ENCODE data around the gene ZC3H10.
"Not testable (repeated sequence)": the region's sequence is repeated elsewhere in the genome, so short reads cannot be mapped to it uniquely, and the experiment has no call there.

The ZC3H10 gene, protein sequence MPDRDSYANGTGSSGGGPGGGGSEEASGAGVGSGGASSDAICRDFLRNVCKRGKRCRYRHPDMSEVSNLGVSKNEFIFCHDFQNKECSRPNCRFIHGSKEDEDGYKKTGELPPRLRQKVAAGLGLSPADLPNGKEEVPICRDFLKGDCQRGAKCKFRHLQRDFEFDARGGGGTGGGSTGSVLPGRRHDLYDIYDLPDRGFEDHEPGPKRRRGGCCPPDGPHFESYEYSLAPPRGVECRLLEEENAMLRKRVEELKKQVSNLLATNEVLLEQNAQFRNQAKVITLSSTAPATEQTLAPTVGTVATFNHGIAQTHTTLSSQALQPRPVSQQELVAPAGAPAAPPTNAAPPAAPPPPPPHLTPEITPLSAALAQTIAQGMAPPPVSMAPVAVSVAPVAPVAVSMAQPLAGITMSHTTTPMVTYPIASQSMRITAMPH

DNA sequence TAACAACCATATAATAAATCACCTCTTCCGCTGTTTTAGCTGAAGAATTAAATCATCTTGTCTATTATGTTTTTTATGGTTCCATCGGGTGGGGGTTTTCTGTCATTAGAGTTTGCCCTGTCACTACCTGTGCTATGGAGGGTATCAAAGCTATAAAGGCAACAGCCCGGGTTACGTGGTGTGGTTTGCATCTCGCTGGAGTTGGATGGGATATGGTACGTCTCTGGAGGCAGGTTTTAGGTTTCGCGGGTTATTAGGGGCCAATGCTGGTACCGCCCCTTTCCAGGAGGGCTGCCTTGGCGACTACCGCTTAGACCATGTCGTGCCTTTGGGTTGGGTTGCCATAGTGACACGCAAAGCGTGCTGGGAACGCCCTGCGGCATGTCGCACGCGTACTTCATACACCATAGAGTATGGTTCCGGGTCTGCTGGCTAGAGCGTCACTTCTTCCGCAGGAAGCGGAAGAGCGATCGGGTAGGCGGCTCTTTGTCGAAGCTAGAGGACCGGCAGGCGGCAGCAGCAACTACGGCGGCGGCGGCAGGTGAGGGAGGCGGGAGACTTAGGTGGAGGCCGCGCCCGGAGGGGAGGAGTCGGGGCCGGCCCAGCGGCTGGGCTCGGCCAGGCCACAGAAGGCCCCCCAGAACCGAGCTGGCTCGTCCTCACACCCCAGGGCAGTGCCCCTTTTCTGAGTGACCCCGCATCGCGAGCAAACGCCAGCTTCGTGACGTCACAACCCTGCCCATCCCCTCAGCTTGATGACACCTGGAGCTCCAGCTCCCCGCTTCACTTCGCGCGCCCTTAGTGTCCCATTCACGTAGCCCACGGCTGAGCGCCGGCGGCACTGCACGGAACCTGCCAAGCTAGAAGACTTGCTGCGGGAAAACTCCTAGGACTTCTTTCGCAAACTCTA, at the start of gene ZC3H10:
TSS of gene ZC3H10 (plus strand) at position 489 of the 910 bp plus-strand sequence. CDS start 2,297 bp downstream, outside the sequence.
- peak; percentile 94 for DNase-seq (ENCODE audit: low read depth, low spot score)

DNA sequence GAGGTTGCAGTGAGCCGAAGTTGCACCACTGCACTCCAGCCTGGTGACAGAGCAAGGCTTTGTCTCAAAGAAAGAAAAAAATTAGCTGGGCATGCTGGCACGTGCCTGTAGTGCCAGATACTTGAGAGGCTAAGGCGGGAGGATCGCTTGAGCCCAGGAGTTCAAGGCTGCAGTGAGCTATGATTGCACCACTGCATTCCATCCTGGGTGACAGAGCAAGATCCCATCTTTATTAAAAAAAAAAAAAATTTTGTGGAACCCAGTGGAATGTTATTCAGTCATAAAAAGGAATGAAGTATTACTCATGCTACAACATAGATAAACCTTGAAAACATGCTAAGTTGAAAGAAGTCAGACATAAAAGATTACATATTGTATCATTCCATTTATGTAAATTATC, 46.4 kb upstream of the ZC3H10 start:
- DNase-seq (ENCODE audit: low read depth, low spot score), result no peak

DNA sequence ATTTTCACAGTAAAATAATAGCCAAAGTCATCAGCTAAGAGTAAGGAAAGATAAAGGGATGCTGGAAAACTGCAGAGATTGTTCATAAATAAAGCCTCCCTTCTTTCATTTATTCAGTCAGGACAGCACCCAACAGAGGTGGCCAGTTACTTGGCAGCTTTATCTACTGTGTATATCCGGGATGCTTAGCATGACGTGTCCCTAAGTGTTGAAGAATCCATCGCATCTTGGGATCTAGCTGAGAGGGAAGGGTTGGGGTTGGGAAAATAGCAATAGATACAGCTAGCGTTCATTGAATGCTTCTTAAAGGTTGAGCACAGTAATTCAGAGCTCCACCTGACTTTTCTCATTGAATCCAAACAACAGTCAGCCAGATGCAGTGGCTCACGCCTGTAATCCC, 43.7 kb upstream of the ZC3H10 start:
- DNase-seq (ENCODE audit: low read depth, low spot score), result no peak

DNA sequence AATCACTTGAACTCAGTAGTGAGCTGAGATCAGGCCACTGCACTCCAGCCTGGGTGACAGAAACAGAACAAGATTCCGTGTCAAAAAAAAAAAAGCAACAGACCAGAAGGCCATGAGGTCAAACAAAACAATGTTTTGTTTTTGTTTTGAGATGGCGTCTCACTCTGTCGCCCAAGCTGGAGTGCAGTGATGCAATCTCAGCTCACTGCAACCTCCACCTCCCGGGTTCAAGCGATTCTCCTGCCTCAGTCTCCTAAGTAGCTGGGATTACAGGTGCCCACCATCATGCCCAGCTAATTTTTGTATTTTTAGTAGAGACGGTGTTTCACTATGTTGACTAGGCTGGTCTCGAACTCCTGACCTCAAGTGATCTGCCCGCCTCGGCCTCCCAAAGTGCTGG, 40.1 kb upstream of the ZC3H10 start:
- DNase-seq (ENCODE audit: low read depth, low spot score), result not testable (repeated sequence)

DNA sequence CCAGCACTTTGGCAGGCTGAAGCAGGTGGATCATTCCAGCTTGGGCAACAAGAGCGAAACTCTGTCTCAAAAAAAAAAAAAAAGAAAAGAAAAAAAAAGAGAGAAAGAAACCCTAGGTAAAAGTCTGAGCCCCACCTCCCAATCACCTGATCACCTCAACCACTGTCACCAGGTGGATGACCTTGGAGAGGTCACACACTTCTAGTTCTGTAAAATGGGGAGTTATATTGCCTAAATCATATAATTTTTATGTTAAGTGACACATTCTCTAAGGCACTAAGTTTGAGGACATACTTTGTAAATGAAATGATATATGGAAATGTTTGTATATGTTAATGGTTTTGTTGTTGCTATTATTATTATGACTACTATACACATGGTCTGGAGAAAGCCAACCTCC, 39.6 kb upstream of the ZC3H10 start:
- no peak for DNase-seq (ENCODE audit: low read depth, low spot score)

DNA sequence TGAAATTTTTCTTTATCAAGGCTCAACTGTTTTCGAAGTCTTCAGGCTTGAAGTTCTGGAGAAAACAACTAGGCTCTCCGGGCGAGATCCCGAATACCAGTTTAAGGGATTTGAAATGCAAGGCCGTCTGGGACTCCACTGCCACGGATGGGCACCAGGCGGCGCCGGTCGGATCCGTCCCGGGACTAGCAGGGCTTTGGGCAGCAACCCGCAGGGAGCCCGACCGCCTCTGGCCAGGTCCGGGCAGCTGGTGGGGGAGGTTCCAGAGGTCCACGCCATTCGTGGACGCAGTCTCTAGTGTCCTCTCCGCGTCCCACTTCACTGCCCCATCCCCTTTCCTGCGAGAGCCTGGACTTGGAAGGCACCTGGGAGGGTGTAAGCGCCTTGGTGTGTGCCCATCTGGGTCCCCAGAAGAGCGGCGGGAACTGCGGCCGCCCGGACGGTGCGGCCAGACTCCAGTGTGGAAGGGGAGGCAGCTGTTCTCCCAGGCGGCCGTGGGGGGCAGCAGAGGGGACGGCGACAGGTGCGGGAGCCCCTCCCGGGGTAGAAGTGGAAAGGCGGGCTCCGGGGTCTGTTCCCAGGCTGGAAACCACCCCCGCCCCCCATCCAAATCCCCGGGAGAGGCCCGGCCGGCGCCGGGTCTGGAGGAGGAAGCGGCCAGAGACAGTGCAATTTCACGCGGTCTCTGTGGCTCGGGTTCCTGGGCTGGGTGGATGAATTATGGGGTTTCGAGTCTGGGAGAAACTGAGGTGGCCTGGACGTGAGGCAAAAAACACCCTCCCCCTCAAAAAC, 38.9 kb upstream of the ZC3H10 start:
- peak; percentile 11 for DNase-seq (ENCODE audit: low read depth, low spot score)

DNA sequence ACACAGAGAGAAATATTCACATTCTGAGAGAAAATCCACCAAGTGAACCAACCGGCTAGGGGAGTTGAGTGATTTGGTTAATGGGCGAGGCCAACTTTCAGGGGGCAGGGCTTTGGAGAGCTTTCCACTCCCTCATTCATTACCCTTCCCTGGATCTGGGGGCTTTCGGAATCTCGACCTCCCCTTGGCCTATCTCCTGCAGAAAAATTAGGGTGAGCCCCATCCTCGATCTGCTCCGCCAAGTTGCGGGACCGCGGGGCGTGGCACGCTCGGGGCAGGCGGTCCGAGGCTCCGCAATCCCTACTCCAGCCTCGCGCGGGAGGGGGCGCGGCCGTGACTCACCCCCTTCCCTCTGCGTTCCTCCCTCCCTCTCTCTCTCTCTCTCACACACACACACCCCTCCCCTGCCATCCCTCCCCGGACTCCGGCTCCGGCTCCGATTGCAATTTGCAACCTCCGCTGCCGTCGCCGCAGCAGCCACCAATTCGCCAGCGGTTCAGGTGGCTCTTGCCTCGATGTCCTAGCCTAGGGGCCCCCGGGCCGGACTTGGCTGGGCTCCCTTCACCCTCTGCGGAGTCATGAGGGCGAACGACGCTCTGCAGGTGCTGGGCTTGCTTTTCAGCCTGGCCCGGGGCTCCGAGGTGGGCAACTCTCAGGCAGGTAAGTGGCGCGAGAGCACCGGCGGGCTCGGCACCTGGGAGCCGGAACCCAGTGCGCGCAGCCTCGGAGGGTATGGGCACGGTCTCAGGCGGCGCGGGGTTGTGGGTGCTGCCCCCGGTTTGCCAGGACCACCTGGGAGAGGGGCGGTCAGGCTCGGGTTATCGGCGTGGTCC, 38.1 kb upstream of the ZC3H10 start, which contains the start of gene ERBB3:
TSS of gene ERBB3 (plus strand) at position 443 of the 833 bp plus-strand sequence. CDS start at position 579, 136 bp downstream.
- peak; percentile 11 for DNase-seq (ENCODE audit: low read depth, low spot score)

DNA sequence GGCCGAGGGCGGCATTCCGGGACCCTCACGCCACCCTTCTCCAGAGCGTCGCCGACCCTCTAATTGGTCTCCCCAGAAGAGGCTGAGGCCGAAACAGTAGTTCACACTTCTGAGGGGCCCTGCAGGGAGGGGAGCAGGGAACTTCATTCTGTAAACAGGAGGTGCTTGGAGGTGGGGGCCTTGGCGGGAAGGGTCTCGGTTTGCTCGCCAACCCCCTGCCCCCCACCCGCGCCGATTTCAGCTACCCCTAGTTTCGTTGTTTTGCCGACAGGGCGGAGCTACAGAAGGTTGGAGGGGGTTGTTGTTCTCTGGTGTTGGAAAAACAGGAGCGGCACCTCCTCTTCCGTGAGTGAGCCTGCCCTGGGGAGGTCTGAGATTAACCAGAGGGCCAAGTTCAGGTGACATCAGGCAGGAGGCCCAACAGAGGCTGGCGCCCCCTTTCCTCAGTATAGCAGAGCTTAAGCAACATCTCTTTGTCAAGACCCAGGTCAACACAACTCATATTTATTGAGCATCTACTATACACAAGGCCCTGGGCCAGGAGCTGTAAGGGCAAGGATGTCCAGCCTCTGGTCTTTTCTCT, 37.4 kb upstream of the ZC3H10 start:
- DNase-seq (ENCODE audit: low read depth, low spot score), result no peak

DNA sequence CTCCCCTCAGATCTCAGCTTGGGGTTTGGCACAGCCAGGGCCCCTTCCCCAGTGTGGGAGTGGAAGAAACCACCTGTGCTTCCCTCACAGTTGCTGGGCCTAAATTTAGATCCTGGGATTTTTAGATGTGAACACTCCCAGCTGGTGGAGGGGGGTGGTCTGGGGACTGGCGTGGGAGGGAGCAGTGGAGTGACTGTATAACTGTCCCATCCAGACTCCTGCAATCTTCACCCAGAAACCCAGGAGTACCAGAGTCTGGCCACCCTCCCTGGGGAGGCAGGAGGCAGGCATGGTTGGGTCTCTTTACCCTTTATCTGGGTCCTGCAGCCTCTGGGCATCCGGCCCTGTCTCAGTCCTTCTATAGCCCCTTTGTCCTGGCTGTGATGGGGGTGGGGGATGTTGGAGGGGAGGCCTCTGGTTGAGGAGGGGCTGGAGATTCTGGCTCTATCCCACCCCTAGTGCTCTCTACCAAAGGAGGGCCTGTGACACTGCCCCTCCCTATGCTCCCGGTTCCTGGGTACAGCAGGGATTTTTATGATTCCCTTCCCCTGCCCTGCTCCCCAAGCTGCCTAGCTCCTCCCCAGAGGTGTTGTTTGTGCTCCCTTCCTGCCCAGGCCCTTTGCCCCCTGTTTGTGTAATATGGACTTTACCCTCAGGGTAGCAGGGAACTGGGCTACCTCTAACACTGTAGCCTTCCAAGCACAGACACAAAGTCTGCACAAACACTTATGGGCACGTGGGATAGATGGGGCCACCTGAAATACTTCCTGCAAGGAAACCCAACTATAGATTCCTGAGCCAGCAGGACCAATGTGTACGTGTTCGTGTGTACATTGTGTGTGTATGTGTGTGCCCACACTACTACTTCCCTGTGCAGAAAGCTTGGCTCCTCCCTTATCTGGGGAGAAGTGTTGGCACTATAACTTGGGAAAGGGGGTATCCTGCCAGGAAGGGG, 36.4 kb upstream of the ZC3H10 start:
- no peak for DNase-seq (ENCODE audit: low read depth, low spot score)

DNA sequence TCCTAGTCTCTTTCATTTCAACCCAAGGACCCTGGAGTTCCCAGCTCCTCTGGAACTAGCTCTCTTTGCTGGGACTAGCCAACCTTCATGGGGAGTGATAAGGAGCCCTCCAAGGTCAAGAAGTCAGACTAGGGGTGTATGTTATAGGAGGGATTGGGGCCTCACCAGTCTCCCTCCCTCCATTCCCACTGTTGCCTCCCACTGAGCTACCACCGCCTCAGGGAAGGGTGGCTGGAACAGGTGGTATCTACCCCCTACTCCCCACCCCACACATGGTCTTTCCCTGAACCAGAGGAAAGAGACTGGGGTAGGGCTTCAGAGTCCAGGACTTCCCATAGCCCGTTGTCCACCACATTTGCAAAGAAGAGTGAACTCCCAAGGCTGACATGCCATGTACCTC, 35.7 kb upstream of the ZC3H10 start:
- DNase-seq (ENCODE audit: low read depth, low spot score), result no peak

DNA sequence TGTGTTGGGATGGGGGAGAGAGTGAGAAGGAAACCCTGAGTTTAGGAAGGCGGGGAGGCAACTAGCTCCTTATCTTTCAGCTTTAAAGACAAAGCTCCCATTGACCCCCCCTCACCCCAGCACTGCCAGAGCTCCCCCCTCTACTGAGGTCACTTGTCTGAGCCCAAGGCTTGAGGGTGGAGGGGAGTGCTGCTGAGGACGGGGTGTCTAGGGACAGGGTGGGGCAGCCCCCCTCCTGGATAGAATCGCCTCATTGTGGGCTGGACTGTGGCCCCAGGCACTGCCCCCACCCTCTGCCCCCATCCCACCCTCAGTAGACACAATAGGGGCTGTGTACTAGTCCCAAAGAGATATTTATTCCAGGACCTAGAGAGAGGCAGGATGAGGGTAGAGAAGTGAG, 35.1 kb upstream of the ZC3H10 start:
- no peak for DNase-seq (ENCODE audit: low read depth, low spot score)

DNA sequence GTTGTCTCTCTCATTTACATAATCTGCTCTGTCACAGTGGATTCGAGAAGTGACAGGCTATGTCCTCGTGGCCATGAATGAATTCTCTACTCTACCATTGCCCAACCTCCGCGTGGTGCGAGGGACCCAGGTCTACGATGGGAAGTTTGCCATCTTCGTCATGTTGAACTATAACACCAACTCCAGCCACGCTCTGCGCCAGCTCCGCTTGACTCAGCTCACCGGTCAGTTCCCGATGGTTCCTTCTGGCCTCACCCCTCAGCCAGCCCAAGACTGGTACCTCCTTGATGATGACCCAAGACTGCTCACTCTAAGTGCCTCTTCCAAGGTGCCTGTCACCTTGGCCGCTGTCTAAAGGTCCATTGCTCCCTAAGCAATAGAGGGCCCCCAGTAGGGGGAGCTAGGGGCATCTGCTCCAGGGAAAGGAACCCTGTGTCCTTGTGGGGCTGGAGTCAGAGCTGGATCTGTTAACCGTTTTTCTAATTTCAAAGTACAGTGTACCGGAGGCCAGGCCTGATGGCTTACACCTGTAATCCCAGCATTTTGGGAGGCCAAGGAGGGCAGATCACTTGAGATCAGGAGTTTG, 33.0 kb upstream of the ZC3H10 start:
- no peak for DNase-seq (ENCODE audit: low read depth, low spot score)

DNA sequence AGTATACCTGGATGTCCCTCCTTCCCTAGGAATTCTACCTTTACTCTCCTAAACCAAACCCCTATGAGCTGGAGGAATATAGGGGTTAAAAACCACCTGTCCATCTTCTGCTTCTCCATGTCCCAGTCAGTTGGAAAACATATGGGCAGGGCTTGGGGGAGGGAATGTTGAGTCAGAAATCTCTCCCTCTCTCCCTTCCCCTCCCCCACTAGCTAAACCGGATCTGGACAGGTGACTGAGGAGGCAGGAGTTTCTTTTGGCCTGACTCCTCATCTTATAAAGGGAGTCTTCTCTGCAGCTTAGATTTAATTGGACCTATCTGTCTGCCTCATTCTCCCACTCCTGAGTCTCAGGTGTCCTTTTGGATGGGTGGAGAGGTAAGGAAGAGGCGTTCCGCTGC, 32.0 kb upstream of the ZC3H10 start:
- DNase-seq (ENCODE audit: low read depth, low spot score), result no peak

DNA sequence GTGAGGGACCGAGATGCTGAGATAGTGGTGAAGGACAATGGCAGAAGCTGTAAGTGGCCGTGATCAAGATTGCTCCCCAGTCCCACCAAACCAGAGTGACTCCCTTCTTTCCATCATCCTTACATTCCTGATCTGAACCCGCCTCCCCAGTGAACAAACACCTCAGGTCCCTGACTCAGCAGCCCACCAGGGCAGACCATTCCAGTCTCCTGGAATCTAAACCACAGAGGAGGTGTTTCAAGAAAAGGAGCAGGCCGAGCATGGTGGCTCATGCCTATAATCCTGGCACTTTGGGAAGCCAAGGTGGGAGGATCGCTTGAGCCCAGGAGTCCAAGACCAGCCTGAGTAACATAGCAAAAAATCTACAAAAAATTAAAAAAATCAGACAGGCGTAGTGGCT, 31.5 kb upstream of the ZC3H10 start:
- DNase-seq (ENCODE audit: low read depth, low spot score), result no peak

DNA sequence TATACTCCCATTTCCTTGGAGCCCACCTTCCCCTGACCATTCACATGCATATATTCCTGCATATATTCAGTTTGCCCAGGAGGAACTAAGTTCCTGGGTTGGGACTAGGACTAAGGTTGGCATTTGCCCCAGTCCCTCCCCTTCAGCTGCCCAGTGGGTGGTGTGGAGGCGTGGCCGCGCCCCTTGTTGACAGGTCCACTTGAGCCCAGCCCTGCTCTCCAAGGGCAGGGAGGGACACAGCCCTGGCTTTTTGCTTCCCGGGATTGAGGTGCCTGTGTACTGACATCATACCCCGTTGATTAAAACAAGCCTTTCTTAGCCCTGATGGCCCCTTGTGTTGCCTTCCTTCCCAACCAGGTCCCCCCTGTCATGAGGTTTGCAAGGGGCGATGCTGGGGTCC, 30.8 kb upstream of the ZC3H10 start:
- no peak for DNase-seq (ENCODE audit: low read depth, low spot score)

DNA sequence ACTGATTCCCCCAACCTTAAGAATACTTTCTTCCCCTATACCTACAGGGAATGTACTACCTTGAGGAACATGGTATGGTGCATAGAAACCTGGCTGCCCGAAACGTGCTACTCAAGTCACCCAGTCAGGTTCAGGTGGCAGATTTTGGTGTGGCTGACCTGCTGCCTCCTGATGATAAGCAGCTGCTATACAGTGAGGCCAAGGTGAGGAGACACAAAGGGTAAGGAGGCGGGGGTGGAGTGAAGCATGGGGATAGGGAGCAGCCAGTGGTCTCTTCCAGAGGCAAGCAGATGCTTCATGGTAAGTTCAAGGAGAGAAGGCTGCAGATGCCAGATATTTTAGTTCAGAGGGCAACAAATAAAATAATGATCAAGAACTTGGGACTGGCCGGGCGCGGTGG, 20.3 kb upstream of the ZC3H10 start:
- DNase-seq (ENCODE audit: low read depth, low spot score), result no peak

DNA sequence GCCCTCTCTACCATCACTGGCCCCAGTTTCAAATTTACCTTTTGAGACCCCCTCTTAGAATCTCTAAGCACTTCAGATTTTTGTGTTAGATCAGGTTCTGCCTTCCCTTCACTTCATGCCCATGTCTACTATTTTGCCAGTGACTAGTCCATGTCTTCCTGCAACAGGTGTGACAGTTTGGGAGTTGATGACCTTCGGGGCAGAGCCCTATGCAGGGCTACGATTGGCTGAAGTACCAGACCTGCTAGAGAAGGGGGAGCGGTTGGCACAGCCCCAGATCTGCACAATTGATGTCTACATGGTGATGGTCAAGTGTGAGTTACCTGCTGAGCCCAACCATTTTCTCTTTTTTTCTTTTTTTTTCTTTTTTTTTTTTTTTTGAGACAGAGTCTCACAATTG, 19.5 kb upstream of the ZC3H10 start:
- no peak for DNase-seq (ENCODE audit: low read depth, low spot score)

DNA sequence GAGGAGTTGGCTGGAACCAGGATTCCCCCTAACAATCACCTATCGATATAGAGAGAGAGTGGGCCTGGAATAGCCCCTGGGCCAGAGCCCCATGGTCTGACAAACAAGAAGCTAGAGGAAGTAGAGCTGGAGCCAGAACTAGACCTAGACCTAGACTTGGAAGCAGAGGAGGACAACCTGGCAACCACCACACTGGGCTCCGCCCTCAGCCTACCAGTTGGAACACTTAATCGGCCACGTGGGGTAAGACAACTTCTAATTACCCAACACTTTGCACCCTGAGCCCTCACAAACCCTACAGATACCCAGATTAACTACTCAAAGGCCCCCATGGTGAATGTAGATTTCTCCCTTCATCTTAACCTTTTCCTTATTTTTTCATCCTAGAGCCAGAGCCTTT, 18.3 kb upstream of the ZC3H10 start:
- DNase-seq (ENCODE audit: low read depth, low spot score), result no peak

DNA sequence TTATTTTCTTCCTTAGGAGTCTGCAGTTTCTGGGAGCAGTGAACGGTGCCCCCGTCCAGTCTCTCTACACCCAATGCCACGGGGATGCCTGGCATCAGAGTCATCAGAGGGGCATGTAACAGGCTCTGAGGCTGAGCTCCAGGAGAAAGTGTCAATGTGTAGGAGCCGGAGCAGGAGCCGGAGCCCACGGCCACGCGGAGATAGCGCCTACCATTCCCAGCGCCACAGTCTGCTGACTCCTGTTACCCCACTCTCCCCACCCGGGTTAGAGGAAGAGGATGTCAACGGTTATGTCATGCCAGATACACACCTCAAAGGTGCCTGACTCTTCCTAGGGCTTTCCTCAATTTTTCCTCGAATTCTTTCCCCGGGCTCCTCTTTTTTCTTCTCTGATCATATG, 17.0 kb upstream of the ZC3H10 start:
- DNase-seq (ENCODE audit: low read depth, low spot score), result no peak

Measured in activated naive CD8-positive, alpha-beta T cell treated with anti-CD3 and anti-CD28 coated beads, Interleukin-2, amount 50 U/mL, for 16 hours (primary cell).